Activated CD4-positive, alpha-beta memory T cell treated with anti-CD3 and anti-CD28 coated beads for 36 hours (primary cell): ENCODE results near the gene GGACT. TPM values are rescaled to one million over a fixed set of nuclear protein-coding genes. Genes with fewer than 3 reads are reported as not detected.

Source experiments
- CTCF ChIA-PET: fragments of 350-600 bp; sonication (Branson Sonifier 250); formaldehyde crosslinking; loops from one replicate; lab custom pipeline; 2021; ENCODE audit warnings: antibody characterized with exemption, inconsistent platforms; lab: Charles Lee
- POLR2A ChIA-PET: fragments of 350-600 bp; sonication (Branson Sonifier 250); formaldehyde crosslinking; loops from one replicate; lab custom pipeline; 2021; ENCODE audit warnings: antibody characterized with exemption; lab: Charles Lee
- DNase-seq: peaks from one replicate; pipeline ENCODE4 v3.0.0-alpha.2; 2020
- H3K27ac Mint-ChIP-seq: one replicate; pipeline ENCODE4 v1.8.0; 2021; ENCODE audit warnings: mixed read lengths
- H3K27me3 Mint-ChIP-seq: one replicate; pipeline ENCODE4 v1.8.0; 2021; ENCODE audit warnings: mixed read lengths
- H3K36me3 Mint-ChIP-seq: one replicate; pipeline ENCODE4 v1.8.0; 2021; ENCODE audit warnings: mixed read lengths
- H3K4me1 Mint-ChIP-seq: one replicate; pipeline ENCODE4 v1.8.0; 2021; ENCODE audit warnings: low read depth, mixed read lengths
- H3K4me3 Mint-ChIP-seq: one replicate; pipeline ENCODE4 v1.8.0; 2021; ENCODE audit warnings: mild to moderate bottlenecking, mixed read lengths
- H3K9me3 Mint-ChIP-seq: one replicate; pipeline ENCODE4 v1.8.0; 2021; ENCODE audit warnings: mixed read lengths
- intact Hi-C: fragments of 100-400 bp; cut with micrococcal nuclease; formaldehyde crosslinking; loops from one replicate; pipeline ENCODE4 v1.15.1; 2023
- total RNA-seq, 2 experiments: library from RNA; stranded (reverse); gene quantifications; one replicate each; pipeline ENCODE4 v1.2.3, GENCODE V29; 2021

The GGACT gene
- total RNA-seq, 2 experiments from 2014 or later: 5.8 to 7.0 TPM

GRCh38 chr13:100544866-100545683, 43.5 kb downstream of the GGACT start:
- H3K9me3 Mint-ChIP-seq: no peaks in the 10 kb centered on the region
- no peak overlapping the region for H3K4me3 Mint-ChIP-seq
- POLR2A ChIA-PET: no interaction called here
- peaks cover 10% of the 10 kb centered on the region for H3K4me1 Mint-ChIP-seq
- DNase-seq: no peak
- H3K27ac Mint-ChIP-seq: no peak overlapping the region
- no peaks in the 10 kb centered on the region for H3K27me3 Mint-ChIP-seq
- CTCF ChIA-PET: no interaction called here
- intact Hi-C loops: no loop called here
- H3K36me3 Mint-ChIP-seq: peaks cover 3% of the 10 kb centered on the region

GRCh38 chr13:100543872-100544602, 44.6 kb downstream of the GGACT start:
- POLR2A ChIA-PET: no interaction called here
- no peaks in the 10 kb centered on the region for H3K27me3 Mint-ChIP-seq
- H3K9me3 Mint-ChIP-seq: no peaks in the 10 kb centered on the region
- H3K27ac Mint-ChIP-seq: no peak overlapping the region
- DNase-seq: no peak
- H3K36me3 Mint-ChIP-seq: peaks cover 3% of the 10 kb centered on the region
- CTCF ChIA-PET: interaction anchor here (1.5 to 2.1 kb wide), 2 partner anchors 30 to 888 kb away, joined by 3 to 9 read pairs; no protein-coding TSS in a partner anchor
- peaks cover 14% of the 10 kb centered on the region for H3K4me1 Mint-ChIP-seq
- H3K4me3 Mint-ChIP-seq: no peak overlapping the region
- intact Hi-C loops: loop anchor here (1.0 kb wide), 1 partner anchor 886 kb away; no protein-coding TSS in a partner anchor

GRCh38 chr13:100542826-100543156, 45.8 kb downstream of the GGACT start:
- no peaks in the 10 kb centered on the region for H3K27me3 Mint-ChIP-seq
- ChIA-PET POLR2A (no interaction called here), CTCF (interaction anchor here (0.6 to 2.1 kb wide), 8 partner anchors 29 to 886 kb away, joined by 3 to 9 read pairs (median 4); no protein-coding TSS in a partner anchor)
- no peaks in the 10 kb centered on the region for H3K9me3 Mint-ChIP-seq
- peaks cover 3% of the 10 kb centered on the region for H3K36me3 Mint-ChIP-seq
- H3K4me1 Mint-ChIP-seq: peaks cover 27% of the 10 kb centered on the region
- DNase-seq: peak; percentile 20
- no peak overlapping the region for H3K27ac Mint-ChIP-seq
- no peak overlapping the region for H3K4me3 Mint-ChIP-seq
- intact Hi-C loops: loop anchor here (1.0 kb wide), 1 partner anchor 884 kb away; no protein-coding TSS in a partner anchor

- Mint-ChIP-seq H3K9me3 (no peaks in the 10 kb centered on the region), H3K4me1 (peaks cover 33% of the 10 kb centered on the region), H3K36me3 (peaks cover 3% of the 10 kb centered on the region), H3K27me3 (no peaks in the 10 kb centered on the region), H3K27ac (no peak overlapping the region), H3K4me3 (no peak overlapping the region)
- intact Hi-C loops: no loop called here
- CTCF ChIA-PET: interaction anchor here (0.6 to 2.1 kb wide), 6 partner anchors 30 to 886 kb away, joined by 3 to 9 read pairs (median 4); no protein-coding TSS in a partner anchor
- POLR2A ChIA-PET: no interaction called here
- DNase-seq: no peak
Observed at GRCh38 chr13:100541897-100542825, 46.4 kb downstream of the GGACT start.

- Mint-ChIP-seq H3K4me1 (peaks cover 37% of the 10 kb centered on the region), H3K9me3 (no peaks in the 10 kb centered on the region), H3K36me3 (peaks cover 3% of the 10 kb centered on the region), H3K4me3 (no peak overlapping the region), H3K27ac (no peak overlapping the region), H3K27me3 (no peaks in the 10 kb centered on the region)
- DNase-seq: no peak
- ChIA-PET POLR2A (no interaction called here), CTCF (interaction anchor here (1.0 kb wide), 1 partner anchor 884 kb away, joined by 3 read pairs; no protein-coding TSS in a partner anchor)
- intact Hi-C loops: no loop called here
Observed at GRCh38 chr13:100540621-100541020, 48.0 kb downstream of the GGACT start.

GRCh38 chr13:100537951-100538462, 50.6 kb downstream of the GGACT start:
- Mint-ChIP-seq H3K36me3 (peaks cover 3% of the 10 kb centered on the region), H3K27me3 (no peaks in the 10 kb centered on the region), H3K9me3 (no peaks in the 10 kb centered on the region), H3K27ac (no peak overlapping the region), H3K4me3 (no peak overlapping the region), H3K4me1 (peaks cover 37% of the 10 kb centered on the region)
- no peak for DNase-seq
- POLR2A ChIA-PET: no interaction called here
- CTCF ChIA-PET: no interaction called here
- intact Hi-C loops: no loop called here

GRCh38 chr13:100537486-100537885, 51.1 kb downstream of the GGACT start:
- intact Hi-C loops: no loop called here
- Mint-ChIP-seq H3K9me3 (no peaks in the 10 kb centered on the region), H3K36me3 (peaks cover 3% of the 10 kb centered on the region), H3K4me3 (no peak overlapping the region), H3K27me3 (no peaks in the 10 kb centered on the region), H3K27ac (no peak overlapping the region), H3K4me1 (peaks cover 33% of the 10 kb centered on the region)
- ChIA-PET POLR2A (no interaction called here), CTCF (no interaction called here)
- no peak for DNase-seq

- H3K36me3 Mint-ChIP-seq: peaks cover 3% of the 10 kb centered on the region
- intact Hi-C loops: no loop called here
- no peak for DNase-seq
- H3K4me1 Mint-ChIP-seq: peaks cover 28% of the 10 kb centered on the region
- no peak overlapping the region for H3K27ac Mint-ChIP-seq
- ChIA-PET CTCF (no interaction called here), POLR2A (no interaction called here)
- H3K4me3 Mint-ChIP-seq: no peak overlapping the region
- H3K9me3 Mint-ChIP-seq: no peaks in the 10 kb centered on the region
- H3K27me3 Mint-ChIP-seq: no peaks in the 10 kb centered on the region
Observed at GRCh38 chr13:100536643-100537180, 51.9 kb downstream of the GGACT start.

GRCh38 chr13:100535426-100536135, 53.0 kb downstream of the GGACT start:
- H3K4me3 Mint-ChIP-seq: no peak overlapping the region
- no peaks in the 10 kb centered on the region for H3K9me3 Mint-ChIP-seq
- POLR2A ChIA-PET: no interaction called here
- no peak for DNase-seq
- intact Hi-C loops: no loop called here
- peaks cover 3% of the 10 kb centered on the region for H3K36me3 Mint-ChIP-seq
- no peaks in the 10 kb centered on the region for H3K27me3 Mint-ChIP-seq
- H3K27ac Mint-ChIP-seq: no peak overlapping the region
- H3K4me1 Mint-ChIP-seq: peaks cover 28% of the 10 kb centered on the region
- CTCF ChIA-PET: no interaction called here

GRCh38 chr13:100534911-100535310, 53.7 kb downstream of the GGACT start:
- intact Hi-C loops: no loop called here
- Mint-ChIP-seq H3K9me3 (no peaks in the 10 kb centered on the region), H3K27me3 (no peaks in the 10 kb centered on the region), H3K27ac (no peak overlapping the region), H3K36me3 (no peaks in the 10 kb centered on the region), H3K4me3 (no peak overlapping the region), H3K4me1 (peaks cover 28% of the 10 kb centered on the region)
- ChIA-PET CTCF (no interaction called here), POLR2A (interaction anchor here (0.6 kb wide), 1 partner anchor 838 kb away, joined by 3 read pairs; no protein-coding TSS in a partner anchor)
- DNase-seq: no peak
